ENCODE data around the gene UVSSA.
"Not testable (repeated sequence)": the region's sequence is repeated elsewhere in the genome, so short reads cannot be mapped to it uniquely, and the experiment has no call there.

UVSSA gene

DNA sequence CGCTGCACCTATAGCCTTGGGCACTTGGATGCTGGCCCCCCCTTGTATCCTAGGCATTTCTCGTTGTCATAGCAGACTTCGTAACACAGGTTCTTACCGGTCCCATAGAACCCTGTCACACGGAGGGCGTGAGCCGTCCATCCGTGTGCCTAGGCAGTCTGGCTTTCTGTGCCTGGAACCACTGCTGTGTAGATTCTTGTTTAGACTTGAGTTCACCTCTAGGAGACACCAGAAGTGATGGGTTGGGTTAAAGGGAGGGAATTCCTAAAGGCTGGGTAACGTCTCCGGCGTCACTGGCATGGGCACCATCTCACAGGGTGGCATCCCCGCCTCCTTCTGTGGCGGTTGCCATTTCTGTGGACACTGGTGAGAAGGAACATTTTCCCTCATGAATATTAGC is 72.7 kb downstream of the UVSSA start:
- TF ChIP-seq CTCF (IDR thresholded peaks at IDR 0.05), result no peak
- DNase-seq, result no peak
- peaks cover 98% of the 10 kb centered on the region for H3K27me3 Mint-ChIP-seq (ENCODE audit: low read depth, poor library complexity)

GRCh38 chr4:1421657-1422056 is 74.6 kb downstream of the UVSSA start:
- no peak overlapping the region for H3K4me3 Mint-ChIP-seq
- peaks cover 4% of the 10 kb centered on the region for H3K9me3 Mint-ChIP-seq
- H3K27ac Mint-ChIP-seq, result no peak overlapping the region
- peaks cover 94% of the 10 kb centered on the region for H3K27me3 Mint-ChIP-seq (ENCODE audit: low read depth, poor library complexity)
- H3K36me3 Mint-ChIP-seq (ENCODE audit: low read depth), result no peaks in the 10 kb centered on the region
- DNase-seq, result no peak
- TF ChIP-seq CTCF (IDR thresholded peaks at IDR 0.05), result no peak
- no peaks in the 10 kb centered on the region for H3K4me1 Mint-ChIP-seq

More for the DNA sequence above, 72.7 kb downstream of the UVSSA start:
- Mint-ChIP-seq H3K4me1 (no peaks in the 10 kb centered on the region), H3K27ac (no peak overlapping the region), H3K9me3 (peaks cover 13% of the 10 kb centered on the region), H3K4me3 (no peak overlapping the region), H3K36me3 (ENCODE audit: low read depth) (no peaks in the 10 kb centered on the region)

DNA sequence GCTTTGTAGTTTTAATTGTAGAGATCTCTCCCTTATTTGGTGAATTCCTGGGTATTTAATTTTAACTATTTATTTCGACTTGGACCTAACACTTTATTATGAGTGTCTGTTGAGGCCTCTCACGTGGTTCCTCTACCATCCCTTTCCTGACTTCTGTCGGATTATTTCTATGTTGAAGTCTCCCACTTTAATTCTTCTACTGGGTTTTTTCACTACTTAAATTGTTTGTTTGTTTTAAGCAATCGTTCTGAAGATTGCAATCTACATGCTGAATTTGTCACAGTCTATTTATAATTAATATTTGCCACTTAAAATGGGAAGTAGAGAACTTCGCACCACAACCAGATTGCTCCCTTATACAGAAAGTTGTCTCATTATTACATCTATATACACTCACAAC is 80.0 kb downstream of the UVSSA start:
- Mint-ChIP-seq H3K4me3 (no peak overlapping the region), H3K27ac (no peak overlapping the region), H3K9me3 (peaks cover 3% of the 10 kb centered on the region), H3K36me3 (ENCODE audit: low read depth) (no peaks in the 10 kb centered on the region), H3K4me1 (no peaks in the 10 kb centered on the region), H3K27me3 (ENCODE audit: low read depth, poor library complexity) (peaks cover 42% of the 10 kb centered on the region)
- TF ChIP-seq CTCF (IDR thresholded peaks at IDR 0.05), result no peak
- DNase-seq, result no peak

- H3K27ac Mint-ChIP-seq; H3K36me3 Mint-ChIP-seq (ENCODE audit: low read depth); H3K4me3 Mint-ChIP-seq; H3K9me3 Mint-ChIP-seq; H3K4me1 Mint-ChIP-seq; DNase-seq: not testable (repeated sequence)
- peaks cover 35% of the 10 kb centered on the region for H3K27me3 Mint-ChIP-seq (ENCODE audit: low read depth, poor library complexity)
Measured at GRCh38 chr4:1443688-1444172, 96.7 kb downstream of the UVSSA start.
